ENCODE results near the gene HEMGN. TPM values are rescaled to one million over a fixed set of nuclear protein-coding genes. Genes with fewer than 3 reads are reported as not detected.

HEMGN gene
- total and polyA plus RNA-seq, 2 of the 13 experiments (the other 11 are each of a cell fraction or from before 2014, with no cell fraction given): not detected

- no TSS peak for BruUV-seq (replicated peaks)
- Histone ChIP-seq H3K36me3 (replicated peaks in 1 of 2; ENCODE audit: control insufficient read depth in 1 of 2, insufficient read depth in 2 of 2, low read length in 2 of 2) (peaks cover 6% of the 10 kb centered on the region in 2 experiments; a peak in 4 of 5 replicates), H3K4me3 (replicated peaks in 1 of 3; ENCODE audit: insufficient read depth in 1 of 3, low read depth in 2 of 3, low read length in 3 of 3) (no peak overlapping the region), H3K9ac (ENCODE audit: insufficient read depth, low read depth, low read length) (no peak overlapping the region), H3K4me2 (ENCODE audit: low read depth, low read length) (no peak overlapping the region), H3K79me2 (ENCODE audit: insufficient read depth, low read length) (no peaks in the 10 kb centered on the region), H4K20me1 (ENCODE audit: insufficient read depth, low read length) (no peaks in the 10 kb centered on the region), H2AFZ (ENCODE audit: low read length) (no peak overlapping the region), H3K4me1 (ENCODE audit: insufficient read depth, low read length) (peaks cover 8% of the 10 kb centered on the region), H3K9me3 (ENCODE audit: low read length) (no peaks in the 10 kb centered on the region), H3K27me3 (ENCODE audit: control insufficient read depth in 1 of 2, insufficient read depth in 2 of 2, low read length in 2 of 2) (no peaks in the 10 kb centered on the region), H3K27ac (ENCODE audit: extremely low read length, insufficient read depth, low read length) (peak overlapping the region; percentile 7)
- intact Hi-C loops (cut with micrococcal nuclease; ENCODE audit: unreplicated experiment): loop anchor here (1.0 kb wide), 1 partner anchor 191 kb away; no protein-coding TSS in a partner anchor
- POLR2A ChIA-PET: interaction anchor here (1.2 to 1.4 kb wide), 3 partner anchors 21 to 204 kb away, joined by 3 to 5 read pairs (median 4); partner anchors contain the start of genes TRMO and XPA
- FAIRE-seq (peak; percentile 64), ATAC-seq (peak; percentile 66), DNase-seq (ENCODE audit: low spot score) (peak; percentile 28)
- in situ Hi-C loops (cut with HindIII; ENCODE audit: extremely low pct_ligation_motif_present, low pct_unique_long_range_greater_than_20kb): no loop called here
- 42% methylated on average over 5 of the region's 5 CpGs for WGBS (ENCODE audit: low lambda C conversion rate)
- CTCF ChIA-PET (ENCODE audit: low intra/inter-chr PET ratio, low total read pairs): interaction anchor here (1.1 to 1.8 kb wide), 2 partner anchors 11 to 190 kb away, joined by 4 to 22 read pairs; no protein-coding TSS in a partner anchor
- peak; percentile 51; the same call in 1 of the 2 replicates for TF ChIP-seq RAD21 (CRISPR knock-in tag; IDR thresholded peaks at IDR 0.05)
- no peak for TF ChIP-seq ATF2 (CRISPR knock-in tag; IDR thresholded peaks at IDR 0.05)
- TF ChIP-seq SMC3 (IDR thresholded peaks at IDR 0.05; ENCODE audit: low read length): peak; percentile 66
- no peak for TF ChIP-seq SMARCE1 (IDR thresholded peaks at IDR 0.05; ENCODE audit: borderline replicate concordance)
- TF ChIP-seq ZNF746 (CRISPR knock-in tag; IDR thresholded peaks at IDR 0.05): no peak
- peak; percentile 69 for TF ChIP-seq STAG1 (CRISPR knock-in tag; IDR thresholded peaks at IDR 0.05)
- no peak for TF ChIP-seq NCOA5 (CRISPR knock-in tag; IDR thresholded peaks at IDR 0.05)
- no peak for TF ChIP-seq ZNF251 (CRISPR knock-in tag; IDR thresholded peaks at IDR 0.05)
- peak; percentile 73 for TF ChIP-seq CTCF (CRISPR knock-in tag; IDR thresholded peaks at IDR 0.05)
- no peak for TF ChIP-seq SP5 (CRISPR knock-in tag; IDR thresholded peaks at IDR 0.05; ENCODE audit: borderline replicate concordance, low read depth)
- TF ChIP-seq WIZ (CRISPR knock-in tag; IDR thresholded peaks at IDR 0.05): no peak
- no peak for TF ChIP-seq ZNF563 (CRISPR knock-in tag; IDR thresholded peaks at IDR 0.05)
- no peak for TF ChIP-seq HNRNPH1 (optimal IDR thresholded peaks at IDR 0.05; ENCODE audit: low read depth, low read length)
- TF ChIP-seq PHF20 (CRISPR knock-in tag; IDR thresholded peaks at IDR 0.05): no peak
- no peak for TF ChIP-seq HMGXB3 (CRISPR knock-in tag; IDR thresholded peaks at IDR 0.05; ENCODE audit: borderline replicate concordance)
- TF ChIP-seq GZF1 (CRISPR knock-in tag; IDR thresholded peaks at IDR 0.05): no peak
- TF ChIP-seq ZNF205 (CRISPR knock-in tag; IDR thresholded peaks at IDR 0.05): peak; percentile 93
- TF ChIP-seq HES4 (CRISPR knock-in tag; IDR thresholded peaks at IDR 0.05; ENCODE audit: borderline replicate concordance): no peak
These were observed 37.0 kb downstream of the HEMGN start for GRCh38 chr9:97900738-97901565.
